ENCODE measurements around the gene HTR5A. TPM values are rescaled to one million over a fixed set of nuclear protein-coding genes. Genes with fewer than 3 reads are reported as not detected.

HTR5A gene
- total RNA-seq, 2 experiments from 2014 or later, result not detected

DNA sequence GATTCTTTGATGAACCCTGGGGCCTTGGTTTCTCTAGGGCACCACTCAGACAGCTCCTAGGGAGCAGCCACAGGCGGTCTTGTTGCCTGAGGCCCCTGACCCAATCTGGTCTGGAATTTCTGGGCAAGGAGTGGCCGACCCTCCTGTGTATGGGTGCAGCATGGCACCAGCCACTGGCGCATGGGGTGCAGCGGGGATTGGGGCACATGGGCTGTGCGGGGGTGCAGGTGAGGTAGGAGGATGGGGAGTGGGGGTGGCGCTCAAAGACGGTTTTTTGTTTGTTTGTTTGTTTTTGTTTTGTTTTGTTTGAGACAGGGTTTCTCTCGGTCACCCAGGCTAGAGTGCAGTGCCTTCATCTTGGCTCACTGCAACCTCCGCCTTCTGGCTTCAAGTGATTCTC lies 62.3 kb downstream of the HTR5A start:
- DNase-seq (no peak), ATAC-seq (ENCODE audit: poor library complexity) (no peak)
- no peaks in the 10 kb centered on the region for H3K4me1 Mint-ChIP-seq (ENCODE audit: low read depth)
- Histone ChIP-seq H3K27me3 (ENCODE audit: control insufficient read depth in 1 of 2, insufficient read depth in 2 of 2, low read length in 2 of 2) (no peaks in the 10 kb centered on the region), H3K9me3 (ENCODE audit: control insufficient read depth in 1 of 2, insufficient read depth in 1 of 2, low read length in 2 of 2) (peaks cover 0 to 3% of the 10 kb centered on the region in 2 experiments), H3K4me3 (ENCODE audit: low read length) (no peak overlapping the region), H3K27ac (ENCODE audit: low read depth in 1 of 2, low read length in 2 of 2) (no peak overlapping the region), H3K4me1 (ENCODE audit: insufficient read depth, low read length) (no peaks in the 10 kb centered on the region), H3K36me3 (ENCODE audit: insufficient read depth, low read length) (no peaks in the 10 kb centered on the region)
- ChIA-PET POLR2A (no interaction called here), CTCF (no interaction called here)
- no peaks in the 10 kb centered on the region for H3K9me3 Mint-ChIP-seq
- peaks cover 15% of the 10 kb centered on the region for H3K27me3 Mint-ChIP-seq
- intact Hi-C loops (cut with DNase I, micrococcal nuclease), result no loop called here
- TF ChIP-seq, protein P1, sequence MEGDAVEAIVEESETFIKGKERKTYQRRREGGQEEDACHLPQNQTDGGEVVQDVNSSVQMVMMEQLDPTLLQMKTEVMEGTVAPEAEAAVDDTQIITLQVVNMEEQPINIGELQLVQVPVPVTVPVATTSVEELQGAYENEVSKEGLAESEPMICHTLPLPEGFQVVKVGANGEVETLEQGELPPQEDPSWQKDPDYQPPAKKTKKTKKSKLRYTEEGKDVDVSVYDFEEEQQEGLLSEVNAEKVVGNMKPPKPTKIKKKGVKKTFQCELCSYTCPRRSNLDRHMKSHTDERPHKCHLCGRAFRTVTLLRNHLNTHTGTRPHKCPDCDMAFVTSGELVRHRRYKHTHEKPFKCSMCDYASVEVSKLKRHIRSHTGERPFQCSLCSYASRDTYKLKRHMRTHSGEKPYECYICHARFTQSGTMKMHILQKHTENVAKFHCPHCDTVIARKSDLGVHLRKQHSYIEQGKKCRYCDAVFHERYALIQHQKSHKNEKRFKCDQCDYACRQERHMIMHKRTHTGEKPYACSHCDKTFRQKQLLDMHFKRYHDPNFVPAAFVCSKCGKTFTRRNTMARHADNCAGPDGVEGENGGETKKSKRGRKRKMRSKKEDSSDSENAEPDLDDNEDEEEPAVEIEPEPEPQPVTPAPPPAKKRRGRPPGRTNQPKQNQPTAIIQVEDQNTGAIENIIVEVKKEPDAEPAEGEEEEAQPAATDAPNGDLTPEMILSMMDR (IDR thresholded peaks at IDR 0.05), result no peak
- no peaks in the 10 kb centered on the region for H3K36me3 Mint-ChIP-seq (ENCODE audit: low read depth)
- H3K27ac Mint-ChIP-seq, result no peak overlapping the region
- no peak overlapping the region for H3K4me3 Mint-ChIP-seq

DNA sequence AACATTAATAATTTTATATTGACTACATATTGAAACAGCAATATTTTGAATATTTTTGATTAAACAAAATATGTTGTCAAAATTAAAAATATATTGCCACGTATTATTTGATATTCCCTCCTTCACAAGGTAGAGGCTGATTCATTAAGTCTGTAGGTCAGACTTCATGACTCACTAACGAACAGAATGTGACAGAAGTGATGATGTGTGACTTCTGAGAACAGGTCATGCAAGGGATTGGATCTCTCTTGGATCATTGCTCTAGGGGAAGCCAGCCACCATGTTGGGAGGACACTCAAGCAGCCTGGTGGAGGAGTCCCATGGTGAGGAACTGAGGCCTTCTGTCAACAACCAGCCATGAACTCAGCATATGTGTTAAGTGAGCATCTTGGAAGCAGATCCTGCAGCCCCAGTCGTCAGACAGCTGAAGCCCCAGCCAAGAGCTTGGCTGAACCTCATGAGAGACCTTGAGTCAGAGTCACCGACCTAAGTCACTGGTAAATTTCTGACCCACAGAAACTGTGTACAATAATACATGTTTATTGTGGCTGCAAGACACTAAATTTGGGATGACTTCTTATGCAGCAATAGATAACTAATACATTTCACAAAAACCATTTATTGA lies 66.6 kb downstream of the HTR5A start:
- peaks cover 0 to 4% of the 10 kb centered on the region in 2 experiments for H3K27me3 ChIP-seq (ENCODE audit: control insufficient read depth in 1 of 2, insufficient read depth in 2 of 2, low read length in 2 of 2)
- ATAC-seq (ENCODE audit: poor library complexity) (no peak), DNase-seq (no peak)
- CTCF ChIA-PET, result no interaction called here
- H3K36me3 Mint-ChIP-seq (ENCODE audit: low read depth), result no peaks in the 10 kb centered on the region
- no peaks in the 10 kb centered on the region for H3K9me3 Mint-ChIP-seq
- no peak overlapping the region for H3K27ac Mint-ChIP-seq
- no peak overlapping the region for H3K4me3 ChIP-seq (ENCODE audit: low read length)
- no peak overlapping the region for H3K4me3 Mint-ChIP-seq
- H3K4me1 ChIP-seq (ENCODE audit: insufficient read depth, low read length), result no peaks in the 10 kb centered on the region
- H3K36me3 ChIP-seq (ENCODE audit: insufficient read depth, low read length), result no peaks in the 10 kb centered on the region
- H3K27me3 Mint-ChIP-seq, result peaks cover 26% of the 10 kb centered on the region
- POLR2A ChIA-PET, result no interaction called here
- H3K27ac ChIP-seq (ENCODE audit: low read depth in 1 of 2, low read length in 2 of 2), result no peak overlapping the region
- TF ChIP-seq, protein P1 (IDR thresholded peaks at IDR 0.05), result no peak
- intact Hi-C loops (cut with DNase I, micrococcal nuclease), result no loop called here
- peaks cover 0 to 3% of the 10 kb centered on the region in 2 experiments for H3K9me3 ChIP-seq (ENCODE audit: control insufficient read depth in 1 of 2, insufficient read depth in 1 of 2, low read length in 2 of 2)
- no peaks in the 10 kb centered on the region for H3K4me1 Mint-ChIP-seq (ENCODE audit: low read depth)

Other genes starting within 250 kb of the HTR5A start
- 1 to 10 TPM; 6.4 to 6.7 TPM for gene PAXIP1, start 67.2 kb upstream of the HTR5A start, total RNA-seq
- gene INSIG1, start 227.6 kb downstream of the HTR5A start, total RNA-seq, result 10 to 100 TPM; 58.1 to 60.9 TPM